Measurements from ENCODE around the gene TNFRSF4. TPM values are rescaled to one million over a fixed set of nuclear protein-coding genes. Genes with fewer than 3 reads are reported as not detected.

Gene TNFRSF4
- total and polyA plus RNA-seq, 5 donors from 2014 or later, result 19.0 to 65.8 (median 33.9) TPM

DNA sequence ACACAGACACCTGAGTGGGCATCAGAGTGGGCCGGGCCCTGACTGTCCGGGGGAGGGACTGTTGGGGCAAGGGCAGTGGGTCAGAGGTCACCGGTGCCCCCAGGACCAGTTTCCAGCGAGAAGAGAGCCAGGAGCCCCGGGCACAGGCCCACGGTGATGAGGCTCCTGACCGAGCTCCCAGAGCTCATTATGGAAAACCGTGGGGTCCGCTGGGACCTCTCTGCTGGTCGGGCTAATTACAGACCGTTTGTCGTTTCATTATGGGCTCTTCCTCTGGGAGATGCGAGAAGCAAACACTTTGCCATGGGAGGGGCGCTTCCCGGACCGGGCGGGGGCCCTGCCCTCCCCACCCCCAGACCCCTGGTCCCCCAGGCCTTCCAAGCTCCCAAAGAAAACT, 52.3 kb downstream of the TNFRSF4 start:
- Histone ChIP-seq H3K36me3 (ENCODE audit: control insufficient read depth, insufficient read depth, low read length) (no peaks in the 10 kb centered on the region), H3K27ac (ENCODE audit: insufficient read depth, low read length, poor library complexity, severe bottlenecking) (no peak overlapping the region), H3K4me3 (ENCODE audit: low read depth, low read length) (no peak overlapping the region), H3K9me3 (ENCODE audit: control insufficient read depth in 2 of 2, low read length in 2 of 2) (no peaks in the 10 kb centered on the region), H3K4me1 (ENCODE audit: control insufficient read depth, insufficient read depth, low read length, poor library complexity, severe bottlenecking) (peaks cover 17% of the 10 kb centered on the region), H3K27me3 (ENCODE audit: control insufficient read depth, insufficient read depth, low read length) (no peaks in the 10 kb centered on the region)
- DNase-seq, result no peak
- Mint-ChIP-seq H3K4me1 (peaks cover 0 to 2% (median 0%) of the 10 kb centered on the region in 4 donors), H3K4me3 (no peak overlapping the region), H3K27ac (no peak overlapping the region), H3K9me3 (no peaks in the 10 kb centered on the region), H3K27me3 (no peaks in the 10 kb centered on the region), H3K36me3 (no peaks in the 10 kb centered on the region)
- ATAC-seq (ENCODE audit: low read depth in 2 of 2), result no peak

Other genes starting within 250 kb of the TNFRSF4 start
- 2.5 TPM for gene PLEKHN1, start 247.7 kb downstream of the TNFRSF4 start, total RNA-seq
- under 1 TPM in 2 of 4 donors, not detected in 2; 0.39 to 0.61 TPM for gene PLEKHN1, start 247.7 kb downstream of the TNFRSF4 start, polyA plus RNA-seq
- not detected for gene PERM1, start 232.1 kb downstream of the TNFRSF4 start, total RNA-seq
- not detected for gene PERM1, start 232.1 kb downstream of the TNFRSF4 start, polyA plus RNA-seq
- 25.9 TPM for gene HES4, start 214.1 kb downstream of the TNFRSF4 start, total RNA-seq
- gene HES4, start 214.1 kb downstream of the TNFRSF4 start, polyA plus RNA-seq, result 1 to 10 TPM in 2 of 4 donors, under 1 TPM in 1, not detected in 1; 0.21 to 1.3 (median 1.1) TPM
- 76.7 TPM for gene ISG15, start 200.7 kb downstream of the TNFRSF4 start, total RNA-seq
- gene ISG15, start 200.7 kb downstream of the TNFRSF4 start, polyA plus RNA-seq, result 100 to 1,000 TPM; 174 to 489 (median 295) TPM
- gene AGRN, start 194.0 kb downstream of the TNFRSF4 start, total RNA-seq, result 4.2 TPM
- under 1 TPM in 3 of 4 donors, not detected in 1; 0.06 to 0.38 (median 0.21) TPM for gene AGRN, start 194.0 kb downstream of the TNFRSF4 start, polyA plus RNA-seq
- gene RNF223, start 139.8 kb downstream of the TNFRSF4 start, total RNA-seq, result not detected
- gene RNF223, start 139.8 kb downstream of the TNFRSF4 start, polyA plus RNA-seq, result not detected
- gene C1orf159, start 98.1 kb downstream of the TNFRSF4 start, total RNA-seq, result 20.0 TPM
- 1 to 10 TPM; 3.0 to 6.3 (median 4.7) TPM for gene C1orf159, start 98.1 kb downstream of the TNFRSF4 start, polyA plus RNA-seq
- not detected for gene TTLL10, start 40.3 kb downstream of the TNFRSF4 start, total RNA-seq
- gene TTLL10, start 40.3 kb downstream of the TNFRSF4 start, polyA plus RNA-seq, result not detected
- gene TNFRSF18, start 7.6 kb downstream of the TNFRSF4 start, total RNA-seq, result 47.8 TPM
- gene TNFRSF18, start 7.6 kb downstream of the TNFRSF4 start, polyA plus RNA-seq, result 10 to 100 TPM; 17.4 to 54.5 (median 25.2) TPM
- 165 TPM for gene SDF4, start 17.8 kb upstream of the TNFRSF4 start, total RNA-seq
- 100 to 1,000 TPM in 2 of 4 donors, 10 to 100 TPM in 2; 70.3 to 113 (median 91.6) TPM for gene SDF4, start 17.8 kb upstream of the TNFRSF4 start, polyA plus RNA-seq
- 10.0 TPM for gene B3GALT6, start 18.1 kb upstream of the TNFRSF4 start, total RNA-seq
- 10 to 100 TPM in 1 of 4 donors, 1 to 10 TPM in 3; 4.0 to 11.5 (median 7.3) TPM for gene B3GALT6, start 18.1 kb upstream of the TNFRSF4 start, polyA plus RNA-seq
- gene C1QTNF12, start 32.6 kb upstream of the TNFRSF4 start, total RNA-seq, result 6.2 TPM
- under 1 TPM in 1 of 4 donors, not detected in 3; 0.39 TPM for gene C1QTNF12, start 32.6 kb upstream of the TNFRSF4 start, polyA plus RNA-seq
- gene UBE2J2, start 59.7 kb upstream of the TNFRSF4 start, total RNA-seq, result 56.4 TPM
- gene UBE2J2, start 59.7 kb upstream of the TNFRSF4 start, polyA plus RNA-seq, result 10 to 100 TPM; 72.9 to 97.5 (median 85.4) TPM
- gene SCNN1D, start 66.3 kb upstream of the TNFRSF4 start, total RNA-seq, result 4.0 TPM
- not detected for gene SCNN1D, start 66.3 kb upstream of the TNFRSF4 start, polyA plus RNA-seq
- gene ACAP3, start 93.8 kb upstream of the TNFRSF4 start, total RNA-seq, result 75.5 TPM
- gene ACAP3, start 93.8 kb upstream of the TNFRSF4 start, polyA plus RNA-seq, result 1 to 10 TPM; 2.7 to 9.0 (median 4.1) TPM
- 18.3 TPM for gene PUSL1, start 94.4 kb upstream of the TNFRSF4 start, total RNA-seq
- 10 to 100 TPM; 17.7 to 21.0 (median 19.1) TPM for gene PUSL1, start 94.4 kb upstream of the TNFRSF4 start, polyA plus RNA-seq
- 138 TPM for gene INTS11, start 110.5 kb upstream of the TNFRSF4 start, total RNA-seq
- 10 to 100 TPM; 66.2 to 74.0 (median 67.8) TPM for gene INTS11, start 110.5 kb upstream of the TNFRSF4 start, polyA plus RNA-seq
- gene CPTP, start 110.6 kb upstream of the TNFRSF4 start, total RNA-seq, result 27.0 TPM
- gene CPTP, start 110.6 kb upstream of the TNFRSF4 start, polyA plus RNA-seq, result 10 to 100 TPM; 21.4 to 40.1 (median 32.6) TPM
- 2.0 TPM for gene TAS1R3, start 117.1 kb upstream of the TNFRSF4 start, total RNA-seq
- gene TAS1R3, start 117.1 kb upstream of the TNFRSF4 start, polyA plus RNA-seq, result under 1 TPM in 2 of 4 donors, not detected in 2; 0.06 to 0.11 TPM
- 40.0 TPM for gene DVL1, start 135.3 kb upstream of the TNFRSF4 start, total RNA-seq
- 1 to 10 TPM in 1 of 4 donors, under 1 TPM in 3; 0.43 to 1.1 (median 0.82) TPM for gene DVL1, start 135.3 kb upstream of the TNFRSF4 start, polyA plus RNA-seq
- gene MXRA8, start 144.4 kb upstream of the TNFRSF4 start, total RNA-seq, result 0.17 TPM
- not detected for gene MXRA8, start 144.4 kb upstream of the TNFRSF4 start, polyA plus RNA-seq
- 76.0 TPM for gene AURKAIP1, start 161.1 kb upstream of the TNFRSF4 start, total RNA-seq
- gene AURKAIP1, start 161.1 kb upstream of the TNFRSF4 start, polyA plus RNA-seq, result 100 to 1,000 TPM; 145 to 190 (median 164) TPM
- 287 TPM for gene CCNL2, start 185.2 kb upstream of the TNFRSF4 start, total RNA-seq
- 10 to 100 TPM; 17.6 to 24.6 (median 21.4) TPM for gene CCNL2, start 185.2 kb upstream of the TNFRSF4 start, polyA plus RNA-seq
- gene MRPL20, start 193.1 kb upstream of the TNFRSF4 start, total RNA-seq, result 83.4 TPM
- 100 to 1,000 TPM; 162 to 188 (median 178) TPM for gene MRPL20, start 193.1 kb upstream of the TNFRSF4 start, polyA plus RNA-seq
- gene ANKRD65, start 207.1 kb upstream of the TNFRSF4 start, total RNA-seq, result not detected
- under 1 TPM in 1 of 4 donors, not detected in 3; 0.14 TPM for gene ANKRD65, start 207.1 kb upstream of the TNFRSF4 start, polyA plus RNA-seq
- not detected for gene VWA1, start 221.5 kb upstream of the TNFRSF4 start, total RNA-seq
- gene VWA1, start 221.5 kb upstream of the TNFRSF4 start, polyA plus RNA-seq, result not detected
- gene ATAD3C, start 235.5 kb upstream of the TNFRSF4 start, total RNA-seq, result 3.4 TPM
- gene ATAD3C, start 235.5 kb upstream of the TNFRSF4 start, polyA plus RNA-seq, result 1 to 10 TPM in 3 of 4 donors, under 1 TPM in 1; 0.65 to 4.2 (median 2.3) TPM